ENCODE results near the gene RPS6KA2.

RPS6KA2 gene

GRCh38 chr6:166633732-166634535 lies 6.9 kb upstream of the RPS6KA2 start:
- DNase-seq: no peak

GRCh38 chr6:166632731-166633130 lies 5.7 kb upstream of the RPS6KA2 start:
- no peak for DNase-seq

DNA sequence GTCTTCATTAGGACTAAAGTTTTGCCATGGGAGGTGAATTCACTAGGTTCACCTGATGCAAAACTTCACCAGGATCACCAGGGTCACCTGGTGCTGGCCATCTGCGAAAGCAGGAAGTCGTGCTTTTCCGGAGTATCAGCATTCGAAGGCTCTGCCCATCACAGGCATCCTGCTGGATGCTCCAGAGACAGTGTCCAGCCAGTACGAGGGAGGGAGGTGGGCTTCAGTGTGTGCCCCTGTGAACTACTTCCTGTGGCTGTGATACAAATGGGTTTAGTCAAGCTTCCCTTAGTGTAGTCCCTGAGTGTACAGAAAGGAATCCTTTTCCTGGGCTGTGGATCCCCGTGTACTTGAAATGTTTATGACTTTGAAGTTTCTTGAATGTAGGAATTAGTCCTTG lies 3.4 kb upstream of the RPS6KA2 start:
- DNase-seq: no peak

DNA sequence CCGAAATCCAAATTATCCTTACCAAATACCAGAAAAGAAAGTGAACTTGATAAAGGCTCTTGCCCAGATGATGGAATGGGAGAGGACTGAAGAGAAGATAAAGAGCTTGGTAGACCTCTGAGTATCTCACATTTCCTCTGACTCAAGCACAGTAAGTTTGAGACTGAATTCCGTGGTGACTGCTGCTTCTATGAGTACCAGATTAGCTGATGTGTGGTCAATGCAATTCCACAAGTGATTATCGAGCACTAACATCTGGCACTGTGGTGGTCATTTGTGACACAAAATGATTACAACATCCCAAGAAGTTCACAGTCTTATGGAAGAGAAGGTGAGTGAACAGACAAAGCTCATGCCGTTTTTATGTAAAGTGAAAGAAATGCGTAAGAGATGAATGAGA lies 2.6 kb upstream of the RPS6KA2 start:
- no peak for DNase-seq

- DNase-seq: peak; percentile 51
Observed at GRCh38 chr6:166627875-166628801, 1.1 kb upstream of the RPS6KA2 start.

- peak; percentile 53 for DNase-seq
Observed at GRCh38 chr6:166626177-166627032, 646 bp downstream of the RPS6KA2 start.

GRCh38 chr6:166625356-166625755 lies 1.7 kb downstream of the RPS6KA2 start:
- no peak for DNase-seq

DNA sequence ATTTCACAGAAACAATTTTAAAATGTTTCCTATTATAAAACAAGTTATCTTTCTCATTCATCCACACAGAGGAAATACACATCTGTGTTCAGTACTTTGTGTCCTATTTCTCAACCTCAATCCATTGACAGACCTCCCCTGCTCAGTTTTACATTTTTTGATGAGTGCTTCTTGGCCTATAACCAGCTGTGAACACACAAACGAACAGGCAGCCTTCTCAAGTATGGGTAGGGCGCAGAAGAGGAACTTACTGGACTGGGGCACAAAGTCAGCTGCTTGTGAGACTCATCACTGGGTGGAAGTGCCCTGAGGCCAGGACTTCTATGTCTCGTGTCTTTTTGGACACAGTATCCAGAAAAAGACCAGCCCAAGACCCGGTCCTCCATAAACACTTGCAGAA lies 2.8 kb downstream of the RPS6KA2 start:
- DNase-seq: no peak

GRCh38 chr6:166623318-166623717 lies 3.7 kb downstream of the RPS6KA2 start:
- no peak for DNase-seq

- no peak for DNase-seq
Observed at GRCh38 chr6:166621114-166621540, 5.9 kb downstream of the RPS6KA2 start.

DNA sequence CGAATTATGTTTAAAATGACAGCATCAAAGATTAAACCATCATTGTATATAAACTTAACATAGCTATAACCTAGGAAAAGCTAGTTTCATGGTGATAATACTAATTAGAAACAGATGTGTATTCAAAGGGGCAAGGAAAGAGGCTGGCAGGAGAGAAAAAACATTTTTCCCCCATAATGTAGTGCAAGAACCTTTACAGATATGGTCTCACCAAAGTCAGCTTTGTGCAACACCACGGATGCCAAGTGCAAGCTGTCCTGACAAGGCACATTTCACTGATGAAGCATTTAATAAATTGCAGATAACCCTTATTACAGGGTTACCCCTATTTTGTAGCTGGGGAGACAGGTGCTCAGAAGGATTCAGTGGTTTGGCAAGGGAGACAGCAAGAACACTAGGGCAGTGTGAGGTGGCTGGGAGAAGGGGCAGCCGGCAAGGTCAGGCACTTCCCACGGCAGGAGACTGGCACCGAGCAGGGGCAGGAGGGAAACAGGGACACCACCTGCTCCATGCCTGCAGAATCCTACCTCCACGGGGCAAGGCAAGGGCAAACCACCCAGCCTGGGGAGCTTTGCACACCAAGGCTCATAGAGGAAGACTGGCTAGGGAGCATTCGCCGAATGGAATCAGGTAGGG lies 6.5 kb downstream of the RPS6KA2 start:
- DNase-seq: no peak

DNA sequence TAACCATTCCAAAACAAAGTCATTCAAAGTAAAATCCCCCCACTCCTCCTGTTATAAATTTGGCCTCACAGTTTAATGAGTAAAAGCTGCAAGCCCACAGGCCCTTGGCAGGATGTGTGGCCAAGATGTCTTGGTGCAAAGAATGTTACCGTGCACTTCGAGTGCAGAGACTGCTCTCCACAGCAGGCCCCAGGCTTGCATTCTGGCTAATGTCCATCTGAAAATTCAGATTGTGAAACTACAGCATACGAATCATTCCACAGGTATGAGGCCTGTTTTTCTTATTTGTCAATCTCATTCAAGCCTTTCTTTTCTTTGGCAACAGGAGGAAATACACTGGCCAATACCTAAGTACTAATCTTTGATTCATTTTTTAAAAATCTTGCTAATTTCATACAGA lies 7.1 kb downstream of the RPS6KA2 start:
- no peak for DNase-seq

GRCh38 chr6:166618866-166619761 lies 7.9 kb downstream of the RPS6KA2 start:
- no peak for DNase-seq

- no peak for DNase-seq
Observed at GRCh38 chr6:166618251-166618650, 8.8 kb downstream of the RPS6KA2 start.

DNA sequence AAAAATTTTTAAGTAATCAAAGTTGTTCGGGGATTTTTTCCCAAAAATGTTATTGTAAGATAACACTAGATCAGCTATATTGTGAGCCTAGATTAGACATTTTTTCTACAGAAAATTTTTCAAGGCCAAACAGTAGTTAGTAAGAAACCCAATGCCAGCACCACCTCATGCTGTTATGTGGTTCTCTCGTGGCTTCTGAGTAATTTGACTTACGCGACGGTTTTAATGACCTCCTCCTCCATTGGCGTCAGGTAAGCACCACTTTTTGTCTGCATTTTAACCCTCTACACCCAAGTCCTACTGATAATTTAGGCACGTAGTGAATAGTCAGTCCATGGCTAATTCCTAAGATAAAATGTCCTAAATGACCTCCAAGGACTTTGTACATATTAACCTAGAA lies 9.7 kb downstream of the RPS6KA2 start:
- DNase-seq: no peak

DNA sequence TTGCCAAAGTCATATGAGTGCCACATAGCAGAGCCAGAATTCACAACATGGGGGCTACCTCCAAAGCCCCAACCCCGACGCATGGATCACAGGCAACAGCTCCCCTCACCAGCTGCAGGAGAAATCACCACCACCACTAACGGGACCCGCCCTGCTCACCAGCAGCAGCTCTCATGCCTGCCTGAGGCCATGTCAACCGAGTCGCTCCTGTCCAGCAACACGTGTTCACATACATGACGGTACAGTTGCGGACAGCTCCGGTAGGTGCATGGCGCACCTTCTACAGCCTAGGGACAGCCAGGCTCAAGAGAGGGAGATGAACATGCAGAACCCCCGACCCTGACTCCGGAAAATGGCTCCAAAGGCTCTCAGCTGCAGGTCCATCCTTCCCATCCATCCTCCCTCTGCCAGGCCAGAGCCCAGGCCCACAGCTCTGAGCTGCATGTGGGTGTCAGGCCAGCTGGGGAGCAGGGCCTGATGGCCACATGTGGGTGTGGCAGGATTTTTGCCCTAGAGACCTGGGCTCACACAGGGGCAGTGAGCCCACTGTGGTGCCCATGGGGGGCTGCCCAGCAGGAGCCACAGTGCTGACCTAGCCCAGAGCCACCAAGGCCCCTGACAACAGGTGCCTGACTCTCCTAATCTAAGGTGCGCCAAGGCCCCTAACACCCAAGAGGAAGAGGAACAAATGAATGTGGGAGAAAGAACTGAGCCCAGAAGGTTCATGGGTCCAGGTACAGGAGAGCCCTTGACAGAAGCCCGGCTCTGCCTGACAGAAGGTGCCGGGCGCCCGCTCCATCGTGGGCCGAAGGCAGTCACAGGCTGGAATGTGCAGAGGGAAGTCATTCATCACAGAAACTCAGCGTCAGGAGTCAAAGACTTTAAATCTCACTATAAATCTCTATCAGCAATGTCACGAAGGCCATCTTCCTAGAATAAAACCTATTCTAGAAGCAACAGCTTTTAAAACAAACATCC lies 10.5 kb downstream of the RPS6KA2 start:
- DNase-seq: no peak

DNA sequence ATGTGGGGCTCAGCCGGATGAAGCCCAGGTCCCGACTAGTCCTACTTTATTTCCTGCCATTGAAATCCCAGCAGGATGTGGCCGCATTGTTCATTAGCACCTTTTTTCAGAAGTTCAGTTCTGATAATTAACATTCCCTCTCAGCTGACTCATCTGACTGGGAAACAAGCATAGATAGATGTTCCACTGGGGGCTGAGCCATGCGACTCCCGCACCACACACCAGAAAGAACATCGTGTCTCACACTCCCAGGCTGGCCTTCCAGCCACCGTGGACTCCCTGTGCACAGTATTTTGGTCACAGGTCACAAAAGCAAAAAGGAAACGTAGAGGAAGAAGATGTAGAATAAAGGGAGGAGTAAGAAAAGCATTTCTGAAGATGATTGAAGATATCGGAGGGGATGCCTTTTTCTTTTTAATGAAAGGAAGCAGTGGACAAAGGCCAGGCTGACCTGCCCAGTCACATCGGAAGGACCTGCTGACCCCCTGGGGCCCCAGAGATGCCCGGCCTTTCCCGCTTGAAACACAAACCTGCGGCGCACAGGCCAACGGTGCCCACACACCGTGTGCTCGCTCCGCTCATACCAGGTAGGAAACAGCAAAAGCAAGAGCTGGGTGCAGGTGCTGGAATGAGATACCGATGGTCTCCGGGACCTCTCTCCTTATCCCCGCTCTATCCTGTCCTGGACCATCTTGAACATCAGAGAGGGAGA lies 11.8 kb downstream of the RPS6KA2 start:
- DNase-seq: no peak

GRCh38 chr6:166614589-166614988 lies 12.5 kb downstream of the RPS6KA2 start:
- no peak for DNase-seq

DNA sequence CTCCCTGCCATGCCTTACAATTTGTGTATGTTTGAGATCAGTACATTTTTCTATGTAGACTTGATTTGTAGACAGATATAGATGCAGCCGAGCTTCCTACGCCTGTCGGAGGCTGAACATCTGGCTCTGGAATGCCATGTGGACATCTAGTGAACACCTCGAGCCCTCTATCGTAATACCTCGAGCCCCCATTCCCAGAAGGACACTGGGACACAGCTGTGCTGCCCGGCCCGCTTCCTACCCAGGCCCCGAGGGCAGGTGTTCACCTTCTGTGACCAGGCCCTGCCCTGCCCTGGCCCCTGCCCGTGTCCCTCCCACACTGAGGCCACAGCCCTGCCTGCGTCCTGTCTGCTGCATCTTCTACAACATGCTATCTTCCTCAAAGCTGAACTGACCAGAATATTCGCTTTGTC lies 12.9 kb downstream of the RPS6KA2 start:
- DNase-seq: no peak

Data from DMS79 (cell line).